A549 treated with ZK216348 at 1 μM for 4 hours (cell line): ENCODE data around the gene FAM174C. TPM values are rescaled to one million over a fixed set of nuclear protein-coding genes. Genes with fewer than 3 reads are reported as not detected.

Experiments
- total RNA-seq: library from RNA; stranded (reverse); fragments of 200-300 nt; extraction: Qiagen RNA extraction; gene quantifications from 5 replicates; pipeline ENCODE4 v1.2.3, GENCODE V29; 2022; ENCODE audit warnings: low read depth

Gene FAM174C
- 31.9 to 87.6 TPM (median 83.9 TPM) in 5 replicates for total RNA-seq

DNA sequence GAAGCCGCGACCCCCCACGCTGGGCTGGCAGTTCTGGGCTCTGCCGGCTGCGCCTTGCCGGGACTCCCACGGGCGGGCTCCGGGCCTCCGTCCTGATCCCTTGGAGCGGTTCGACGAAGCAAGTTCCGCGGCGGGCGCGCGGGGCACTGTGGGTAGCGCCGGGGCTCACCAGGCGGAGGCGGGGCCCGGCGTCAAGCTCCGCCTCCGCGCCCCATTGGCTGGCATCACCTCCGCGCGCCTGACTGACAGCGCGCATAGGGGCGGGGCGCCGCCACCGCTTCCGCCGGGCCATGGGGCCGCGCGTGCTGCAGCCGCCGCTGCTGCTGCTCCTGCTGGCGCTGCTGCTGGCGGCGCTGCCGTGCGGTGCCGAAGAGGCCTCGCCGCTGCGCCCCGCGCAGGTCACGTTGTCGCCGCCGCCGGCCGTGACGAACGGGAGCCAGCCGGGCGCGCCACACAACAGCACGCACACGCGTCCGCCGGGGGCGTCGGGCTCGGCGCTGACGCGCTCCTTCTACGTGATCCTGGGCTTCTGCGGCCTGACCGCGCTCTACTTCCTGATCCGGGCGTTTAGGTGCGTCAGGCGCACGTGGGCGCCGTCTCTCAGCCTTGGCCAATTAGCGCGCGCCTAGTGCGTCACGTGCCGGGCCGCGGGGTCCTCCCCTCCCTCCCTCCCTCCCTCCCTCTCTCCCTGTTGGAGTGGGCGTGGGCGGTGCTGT, at the start of gene FAM174C:
Gene FAM174C, plus strand, starts transcription at position 271 of the 716 bp plus-strand sequence. Its CDS starts 20 bp downstream, at position 291.

DNA sequence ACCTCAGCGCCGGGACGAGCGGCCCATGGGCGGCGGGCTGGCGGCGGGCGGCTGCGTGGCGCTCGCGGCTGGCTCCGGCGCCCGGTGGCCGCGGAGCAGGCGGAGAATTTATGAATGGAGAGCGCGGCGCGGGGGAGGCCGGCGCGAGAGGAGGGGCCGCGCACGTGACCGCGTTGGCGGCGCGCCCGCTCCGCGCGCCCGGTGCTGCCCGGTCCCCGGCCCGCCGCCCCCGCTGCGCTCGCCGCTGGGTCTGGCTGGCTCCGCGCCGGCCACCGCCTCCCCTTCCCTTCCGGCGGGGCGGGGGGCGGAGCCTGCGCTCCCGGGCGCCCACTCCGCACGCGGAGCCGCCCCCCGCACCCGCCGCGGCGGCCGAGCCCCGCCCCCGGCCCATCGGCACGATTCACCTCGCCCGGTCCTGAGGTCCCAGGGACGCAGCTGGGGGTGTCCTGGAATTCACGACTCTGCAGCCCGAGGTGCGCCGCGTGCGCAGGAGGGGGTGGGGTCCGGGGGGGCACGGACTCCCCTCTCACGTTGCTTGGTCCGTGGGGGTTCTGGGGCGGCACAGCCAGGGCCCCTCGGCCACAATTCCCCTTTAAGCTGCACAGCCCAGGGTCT, 37.5 kb upstream of the FAM174C start, which contains the start of gene CBARP:
Gene CBARP, minus strand, starts transcription at position 252 of the 615 bp plus-strand sequence. CDS start 1,905 bp downstream, outside the sequence.

DNA sequence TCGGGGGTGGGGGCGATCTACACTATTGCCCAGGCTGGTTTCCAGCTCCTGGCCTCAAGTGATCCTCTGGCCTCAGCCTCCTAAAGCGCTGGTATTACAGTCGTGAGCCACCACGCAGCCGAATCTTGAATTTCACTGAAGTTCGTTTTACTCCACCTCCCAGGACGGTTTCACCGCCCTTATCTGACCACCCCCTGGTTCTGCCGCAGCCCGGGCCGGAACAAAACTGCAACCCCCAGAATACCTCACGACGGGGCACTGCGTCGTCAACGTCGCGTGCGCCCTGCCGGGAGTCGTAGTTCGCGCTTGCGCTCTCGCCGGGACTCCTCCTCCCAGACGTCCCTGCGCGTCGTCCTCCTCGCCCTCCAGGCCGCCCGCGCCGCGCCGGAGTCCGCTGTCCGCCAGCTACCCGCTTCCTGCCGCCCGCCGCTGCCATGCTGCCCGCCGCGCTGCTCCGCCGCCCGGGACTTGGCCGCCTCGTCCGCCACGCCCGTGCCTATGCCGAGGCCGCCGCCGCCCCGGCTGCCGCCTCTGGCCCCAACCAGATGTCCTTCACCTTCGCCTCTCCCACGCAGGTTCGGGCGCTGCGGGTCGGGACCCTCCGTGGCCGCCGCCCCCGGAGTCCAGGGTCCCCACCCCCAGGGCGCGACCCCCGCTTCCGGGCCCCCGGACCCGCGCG, 33.8 kb upstream of the FAM174C start, which contains the start of gene ATP5F1D:
Gene ATP5F1D, plus strand, starts transcription at position 335 of the 679 bp plus-strand sequence. Its CDS starts 100 bp downstream, at position 435.

DNA sequence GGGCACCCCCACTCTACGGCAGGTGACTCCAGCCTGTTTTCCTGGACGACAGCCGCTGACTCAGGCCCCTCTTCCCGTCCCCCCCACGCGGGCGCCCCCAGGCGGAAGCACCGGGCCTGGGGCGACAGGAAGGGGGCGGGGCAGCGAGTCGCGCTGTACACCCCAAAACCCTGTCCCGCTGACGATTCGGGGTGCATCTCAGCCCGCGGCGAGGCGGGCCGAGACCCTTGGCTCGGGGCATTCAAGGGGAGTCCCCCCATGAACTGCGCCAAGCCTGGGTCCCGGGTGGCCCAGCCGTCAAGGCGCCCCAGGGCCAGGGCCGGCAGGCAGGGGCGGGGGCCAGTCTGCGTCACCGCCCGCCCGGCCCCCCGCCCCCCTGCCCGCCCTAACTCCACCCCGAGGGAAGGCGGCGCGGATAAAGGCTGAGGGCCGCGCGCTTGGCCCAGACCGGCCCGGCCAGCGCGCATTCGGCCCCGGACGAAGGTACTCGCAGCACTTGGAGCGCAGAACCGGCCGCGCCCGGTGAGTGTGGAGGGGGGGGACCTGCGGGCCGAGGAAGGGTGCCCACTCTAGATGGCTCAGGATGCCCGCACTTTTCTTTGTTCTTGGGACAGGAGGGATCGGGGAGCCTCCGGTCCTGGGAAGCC, 27.1 kb upstream of the FAM174C start, which contains the start of gene MIDN:
Gene MIDN, plus strand, starts transcription at position 445 of the 647 bp plus-strand sequence. CDS start 1,714 bp downstream, outside the sequence.

DNA sequence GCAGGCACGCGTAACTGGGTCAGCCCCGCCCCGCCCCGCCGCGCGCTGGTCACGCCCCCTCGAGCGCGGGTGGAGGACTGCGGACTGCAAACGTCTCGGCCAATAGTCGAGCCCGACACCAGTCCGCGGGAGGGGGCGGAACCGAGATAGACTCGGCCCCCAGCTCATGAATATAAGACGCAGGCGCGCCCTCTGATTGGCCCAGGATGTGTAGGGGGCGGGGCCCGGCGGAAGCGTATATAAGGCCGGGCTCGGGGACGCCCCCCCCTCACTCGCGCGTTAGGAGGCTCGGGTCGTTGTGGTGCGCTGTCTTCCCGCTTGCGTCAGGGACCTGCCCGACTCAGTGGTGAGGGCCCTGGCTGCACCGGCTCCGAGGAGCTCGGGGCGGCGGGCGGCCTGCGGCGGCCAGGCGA, 6.3 kb upstream of the FAM174C start, which contains the start of gene CIRBP:
Gene CIRBP, plus strand, starts transcription at position 268 of the 413 bp plus-strand sequence. CDS start 1,602 bp downstream, outside the sequence.

DNA sequence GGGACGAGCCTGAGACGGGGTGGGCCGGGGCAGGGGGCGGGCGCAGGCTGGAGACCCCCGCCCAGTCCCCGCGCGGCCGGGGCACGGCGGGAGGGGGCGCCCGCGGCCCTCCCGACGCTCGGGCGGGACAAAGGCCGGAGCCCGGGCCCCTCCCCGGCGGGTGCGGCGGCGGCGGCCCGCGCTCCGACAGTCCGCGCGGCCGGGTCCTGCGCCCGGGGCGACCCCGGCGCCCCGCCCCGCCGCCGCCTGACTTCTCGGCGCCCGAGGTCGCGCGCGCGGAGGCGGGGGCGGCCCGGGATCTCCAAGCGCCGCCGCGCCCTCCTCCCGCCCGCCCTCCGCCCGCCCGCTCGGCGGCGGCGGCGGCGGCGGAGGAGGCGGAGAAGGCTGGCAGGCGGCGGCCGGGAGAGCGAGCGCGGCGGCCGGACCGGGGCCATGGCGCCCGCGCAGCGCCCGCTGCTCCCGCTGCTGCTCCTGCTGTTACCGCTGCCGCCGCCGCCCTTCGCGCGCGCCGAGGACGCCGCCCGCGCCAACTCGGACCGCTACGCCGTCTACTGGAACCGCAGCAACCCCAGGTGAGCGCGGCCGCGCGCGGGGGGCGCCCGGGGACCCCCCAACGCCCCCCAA, 10.5 kb downstream of the FAM174C start, which contains the start of gene EFNA2:
Gene EFNA2, plus strand, starts transcription at position 137 of the 624 bp plus-strand sequence. Its CDS starts 296 bp downstream, at position 433.

Other genes with a start within 250 kb of the FAM174C start
- 58.7 to 77.1 TPM (median 66.0 TPM) in 5 replicates for gene CNN2, start 248.9 kb upstream of the FAM174C start, total RNA-seq
- 6.2 to 17.5 TPM (median 12.9 TPM) in 5 replicates for gene ABCA7, start 235.4 kb upstream of the FAM174C start, total RNA-seq
- gene ARHGAP45, start 208.4 kb upstream of the FAM174C start, total RNA-seq: 1.5 to 4.0 TPM (median 3.6 TPM) in 5 replicates
- gene POLR2E, start 180.2 kb upstream of the FAM174C start, total RNA-seq: 163 to 257 TPM (median 236 TPM) in 5 replicates
- 367 to 510 TPM (median 493 TPM) in 5 replicates for gene GPX4, start 171.5 kb upstream of the FAM174C start, total RNA-seq
- 20.2 to 45.2 TPM (median 43.8 TPM) in 5 replicates for gene SBNO2, start 101.3 kb upstream of the FAM174C start, total RNA-seq
- 25.5 to 40.2 TPM (median 38.6 TPM) in 5 replicates for gene STK11, start 69.8 kb upstream of the FAM174C start, total RNA-seq
- 2.3 to 6.0 TPM (median 4.7 TPM) in 5 replicates for gene CBARP, start 37.5 kb upstream of the FAM174C start, total RNA-seq
- gene ATP5F1D, start 33.8 kb upstream of the FAM174C start, total RNA-seq: 77.1 to 178 TPM (median 171 TPM) in 5 replicates
- 35.7 to 56.7 TPM (median 49.1 TPM) in 5 replicates for gene MIDN, start 26.9 kb upstream of the FAM174C start, total RNA-seq
- 87.1 to 165 TPM (median 105 TPM) in 5 replicates for gene CIRBP, start 6.2 kb upstream of the FAM174C start, total RNA-seq
- gene EFNA2, start 10.3 kb downstream of the FAM174C start, total RNA-seq: 0.61 to 3.2 TPM (median 2.9 TPM) in 5 replicates
- 44.6 to 85.4 TPM (median 73.9 TPM) in 5 replicates for gene NDUFS7, start 108.4 kb downstream of the FAM174C start, total RNA-seq
- gene GAMT, start 126.0 kb downstream of the FAM174C start, total RNA-seq: 21.9 to 46.0 TPM (median 44.9 TPM) in 5 replicates
- gene DAZAP1, start 132.1 kb downstream of the FAM174C start, total RNA-seq: 97.2 to 110 TPM (median 109 TPM) in 5 replicates
- 1,281 to 1,998 TPM (median 1,712 TPM) in 5 replicates for gene RPS15, start 162.9 kb downstream of the FAM174C start, total RNA-seq
- gene APC2, start 174.6 kb downstream of the FAM174C start, total RNA-seq: 0.78 to 2.1 TPM (median 1.8 TPM) in 5 replicates
- 8.1 to 22.8 TPM (median 18.7 TPM) in 5 replicates for gene C19orf25, start 203.7 kb downstream of the FAM174C start, total RNA-seq
- 0.41 to 1.3 TPM (median 1.1 TPM) in 5 replicates for gene PCSK4, start 214.8 kb downstream of the FAM174C start, total RNA-seq
- 2.8 to 5.5 TPM (median 4.6 TPM) in 5 replicates for gene REEP6, start 215.7 kb downstream of the FAM174C start, total RNA-seq
- 2.0 to 4.1 TPM (median 2.7 TPM) in 5 replicates for gene ADAMTSL5, start 237.5 kb downstream of the FAM174C start, total RNA-seq
- not detected in 5 replicates for gene PLK5, start 248.5 kb downstream of the FAM174C start, total RNA-seq